HG03565 (cell line): ENCODE measurements around the gene CCDC85B.
A peak's percentile ranks its signal among the peaks of the same experiment; 100 is the strongest.
"Not testable (repeated sequence)": the region's sequence is repeated elsewhere in the genome, so short reads cannot be mapped to it uniquely, and the experiment has no call there.

Source experiments
- ATAC-seq: cut with Tn5 transposase; IDR thresholded peaks from one replicate; pipeline ENCODE4 v1.9.1; 2021; ENCODE audit warnings: mild to moderate bottlenecking, moderate library complexity; ENCODE audit not compliant: unreplicated experiment

Gene CCDC85B

GRCh38 chr11:65885808-65886536, 4.5 kb upstream of the CCDC85B start:
- no peak for ATAC-seq

- ATAC-seq: no peak
Observed at GRCh38 chr11:65886826-65887722, 3.4 kb upstream of the CCDC85B start.

DNA sequence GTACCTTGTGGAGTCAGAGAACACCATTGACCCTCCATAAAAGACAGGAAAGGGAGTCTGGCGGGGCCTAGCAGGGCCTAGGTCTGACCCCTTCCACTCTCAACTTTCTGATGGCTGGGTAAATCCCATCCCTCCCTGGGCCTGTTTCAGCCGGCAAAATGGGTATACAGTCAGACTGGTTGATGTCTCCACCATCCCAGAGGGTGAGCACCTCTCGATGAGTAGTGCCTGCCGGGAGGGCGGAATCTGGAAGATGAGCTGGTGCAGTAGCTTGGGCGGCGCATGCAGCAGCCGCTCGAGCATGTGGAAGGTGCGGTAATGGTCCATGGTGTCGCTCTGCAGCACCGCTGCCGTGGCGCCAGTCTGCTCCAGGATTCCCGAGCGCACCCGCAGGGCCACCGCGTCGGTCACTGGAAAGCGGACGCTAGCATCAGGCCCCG, 2.7 kb upstream of the CCDC85B start:
- ATAC-seq: no peak

DNA sequence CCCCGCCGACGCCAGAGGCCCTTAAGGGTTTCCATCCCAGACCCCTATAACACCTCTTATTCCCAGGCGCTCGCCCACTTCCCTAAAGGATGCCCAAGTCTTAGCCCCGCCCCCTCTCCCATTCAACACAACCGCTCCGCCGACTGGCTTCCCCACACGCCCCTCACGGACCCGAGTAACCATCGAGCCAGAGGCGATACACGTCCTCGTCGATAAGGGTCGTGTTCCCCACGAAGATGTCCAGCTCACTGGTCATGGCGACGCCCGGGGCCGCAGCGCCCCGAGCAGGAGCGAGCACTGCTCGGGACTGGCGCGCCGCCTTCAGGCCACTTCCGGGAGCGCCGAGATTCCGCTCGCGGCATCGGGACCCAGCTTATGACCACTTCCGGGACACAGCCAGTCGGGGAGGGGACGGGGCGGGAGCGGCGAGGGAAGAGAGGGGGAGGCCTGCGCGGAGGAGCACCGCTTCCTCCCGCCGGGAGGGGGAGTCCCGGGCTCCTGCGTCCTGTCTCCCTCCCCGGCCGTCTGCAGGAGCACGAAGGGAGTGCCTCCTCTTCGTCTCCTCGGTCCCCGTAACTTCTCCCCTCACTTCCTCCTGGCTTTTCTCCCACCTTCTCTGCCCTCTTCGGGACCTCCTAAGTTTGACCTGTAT, 2.2 kb upstream of the CCDC85B start, which contains the start of gene FIBP:
FIBP (minus strand) TSS at position 309 of the 652 bp plus-strand sequence; CDS start at position 256, 53 bp downstream.
- ATAC-seq: peak; percentile 31

DNA sequence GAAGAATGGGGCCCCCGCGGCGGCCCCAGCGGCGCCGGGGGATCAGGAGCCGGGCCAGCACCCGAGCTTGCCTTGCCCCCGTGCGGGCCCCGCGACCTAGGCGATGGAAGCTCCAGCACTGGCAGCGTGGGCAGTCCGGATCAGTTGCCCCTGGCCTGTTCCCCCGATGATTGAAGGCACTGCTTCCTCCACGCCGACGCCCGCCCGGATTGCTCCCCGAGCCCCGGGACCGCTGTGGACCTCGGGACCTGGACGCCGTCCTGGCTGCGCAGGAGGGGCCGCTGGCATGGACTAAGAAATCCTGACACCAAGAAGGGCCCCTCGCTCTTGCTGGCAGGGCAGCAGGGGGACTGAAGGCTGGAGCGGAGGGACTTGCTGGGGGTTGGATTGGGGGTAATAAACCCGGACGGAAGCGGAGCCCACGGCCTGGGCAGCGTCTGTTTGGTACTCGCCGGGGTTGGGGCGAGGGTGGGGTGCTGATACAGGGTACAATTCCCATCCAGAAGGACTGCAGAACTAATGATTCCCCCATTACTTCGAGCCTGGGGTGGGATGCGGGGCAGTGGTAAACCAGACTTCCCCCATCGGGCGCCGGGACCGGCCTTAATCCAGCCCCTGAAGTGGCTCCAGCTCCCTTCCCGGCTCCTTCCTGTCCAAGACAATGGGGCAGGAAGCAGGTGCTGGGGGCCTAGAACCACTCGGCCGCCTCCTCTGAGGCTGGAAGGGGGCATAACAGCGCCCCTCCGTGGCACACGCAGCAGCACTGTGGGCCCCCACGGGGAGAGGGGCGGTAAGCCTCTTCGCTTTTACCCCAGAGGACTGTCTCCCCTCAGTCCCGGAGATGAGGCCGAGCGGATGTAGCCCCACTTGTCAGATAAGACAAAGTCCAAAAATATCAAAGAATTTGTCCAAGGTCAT, 1.0 kb downstream of the CCDC85B start:
- ATAC-seq: no peak

GRCh38 chr11:65892137-65892540, 1.7 kb downstream of the CCDC85B start:
- not testable (repeated sequence) for ATAC-seq

- no peak for ATAC-seq
Observed at GRCh38 chr11:65892661-65893317, 2.3 kb downstream of the CCDC85B start.

DNA sequence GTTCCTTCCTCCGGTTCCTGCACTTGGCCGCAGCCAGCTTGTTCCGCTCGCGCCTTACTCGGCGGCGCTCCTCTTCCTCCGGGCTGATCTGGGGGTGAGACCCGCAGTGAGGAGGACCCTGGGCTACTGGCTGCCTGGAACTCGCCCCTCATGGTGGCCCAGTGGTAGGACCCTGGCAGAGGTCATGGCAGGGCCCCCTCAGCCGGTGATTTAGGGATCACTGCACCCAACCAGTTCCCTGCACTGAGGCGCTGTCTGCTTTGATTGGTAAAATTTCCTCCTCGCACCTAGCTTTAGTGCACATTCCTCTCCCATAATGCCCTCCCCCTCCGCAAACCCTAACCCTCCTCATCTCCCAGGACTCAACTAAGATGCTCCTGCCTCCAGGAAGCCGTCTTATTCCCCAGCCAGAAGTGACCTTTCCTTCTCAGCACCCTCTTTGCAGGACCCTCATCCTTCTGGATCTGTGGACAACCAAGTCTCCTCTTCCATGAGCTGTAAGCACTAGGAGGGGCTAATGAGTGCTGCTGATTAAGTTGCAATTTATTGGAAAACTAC, 3.6 kb downstream of the CCDC85B start:
- no peak for ATAC-seq

DNA sequence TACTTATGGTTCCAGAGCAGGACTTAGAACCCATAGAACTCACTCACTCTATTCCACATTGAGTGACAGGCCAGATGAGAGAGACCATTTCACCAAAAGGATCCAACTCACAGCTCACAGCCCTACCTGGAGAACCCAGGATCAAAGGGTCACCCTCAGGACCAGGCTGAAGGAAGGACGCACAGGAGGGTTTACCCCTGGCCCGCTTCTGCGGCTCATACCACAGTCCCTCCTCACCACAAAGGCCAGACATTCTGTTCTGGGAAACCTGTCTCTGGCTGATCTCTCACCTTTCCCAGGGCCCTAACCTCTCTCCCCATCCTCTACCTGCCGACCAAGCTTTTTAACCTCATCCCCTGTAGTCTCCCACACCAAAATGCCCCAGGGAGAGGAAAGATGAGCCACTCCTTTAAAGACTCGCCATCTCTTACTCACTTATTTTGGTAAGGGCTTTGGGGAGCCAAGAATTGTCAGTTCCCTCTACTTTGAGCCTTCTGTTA, 5.1 kb downstream of the CCDC85B start:
- no peak for ATAC-seq

DNA sequence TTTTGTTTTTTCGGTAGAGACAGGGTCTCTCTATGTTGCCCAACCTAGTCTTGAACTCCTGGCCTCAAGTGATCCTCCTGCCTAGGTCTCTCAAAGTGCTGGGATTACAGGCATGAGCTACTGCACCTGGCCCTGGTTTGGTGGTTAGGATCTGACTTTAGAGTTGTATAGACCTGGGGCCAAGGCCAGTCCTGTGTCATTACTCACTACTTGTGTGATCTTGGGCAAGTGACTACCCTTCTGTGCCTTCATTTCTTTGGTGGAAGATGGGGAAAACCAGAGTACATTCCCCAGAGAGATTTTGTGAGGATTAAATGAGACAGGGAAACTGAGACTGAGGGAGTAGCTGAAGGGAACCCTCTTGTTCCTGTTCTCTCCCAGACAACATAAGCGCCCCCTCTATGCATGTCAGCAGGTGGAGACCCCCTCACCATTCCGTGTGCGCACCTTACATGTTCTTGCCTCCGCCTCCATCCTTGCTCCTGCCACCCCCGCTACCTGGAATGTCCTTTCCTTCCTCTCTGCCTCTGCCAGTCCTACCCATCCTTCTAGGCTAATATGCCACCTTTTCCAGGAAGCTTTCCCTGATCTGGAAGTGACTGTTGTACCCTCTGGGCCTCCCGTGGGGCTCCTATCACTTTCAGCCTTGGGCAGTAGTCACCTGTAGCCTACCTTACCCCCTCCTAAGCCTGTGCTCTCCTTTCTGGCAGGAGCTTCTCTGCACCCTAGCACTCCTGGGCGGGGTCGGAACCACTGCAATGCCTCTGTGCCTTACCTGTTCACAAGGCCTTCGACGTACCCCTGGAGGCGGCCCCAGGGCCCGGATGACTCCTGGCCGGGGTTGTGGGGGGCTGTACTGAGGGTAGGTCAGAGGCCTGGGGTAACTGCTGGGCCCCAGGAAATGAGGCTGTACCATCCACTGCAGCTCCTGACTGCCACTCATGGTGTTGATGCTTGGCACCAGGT, 5.8 kb downstream of the CCDC85B start:
- ATAC-seq: no peak

GRCh38 chr11:65897020-65897471, 6.6 kb downstream of the CCDC85B start:
- ATAC-seq: no peak

DNA sequence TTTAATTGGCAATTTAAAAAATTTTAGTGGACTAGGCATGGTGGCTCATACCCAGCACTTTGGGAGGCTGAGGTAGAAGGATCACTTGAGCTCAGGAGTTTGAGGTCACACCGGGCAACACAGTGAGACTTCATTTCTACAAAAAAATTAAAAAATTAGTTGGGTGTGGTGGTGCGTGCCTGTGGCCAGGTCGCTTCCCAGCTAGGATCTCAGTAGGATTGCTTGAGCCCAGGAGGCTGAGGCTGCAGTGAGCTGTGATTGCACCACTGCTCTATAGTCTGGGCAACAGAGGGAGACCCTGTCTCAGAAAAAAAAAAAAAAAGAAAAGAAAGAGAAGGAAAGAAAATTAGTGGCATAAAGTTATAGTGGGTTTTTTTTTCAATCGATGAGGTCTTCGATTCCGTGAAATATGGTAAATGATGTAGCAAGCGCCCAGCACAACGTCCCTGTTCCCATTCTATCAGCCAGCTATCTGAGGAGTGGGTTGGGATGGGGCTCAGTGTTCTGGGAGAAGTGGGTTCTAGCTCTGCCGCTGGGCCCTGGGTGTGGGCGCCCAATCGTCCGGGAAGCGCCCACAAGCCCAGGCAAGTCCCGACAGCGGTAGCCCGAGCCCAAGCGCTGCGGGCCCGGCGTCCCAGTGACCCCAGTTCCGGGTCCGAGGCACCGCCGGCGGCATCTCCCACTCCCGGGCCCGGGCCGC, 8.3 kb downstream of the CCDC85B start:
- ATAC-seq: no peak

GRCh38 chr11:65899356-65900124, 9.1 kb downstream of the CCDC85B start:
- ATAC-seq: no peak

- ATAC-seq: peak; percentile 74
Observed at GRCh38 chr11:65900125-65900898, 9.8 kb downstream of the CCDC85B start, which contains the start of gene FOSL1. TSS of gene FOSL1 (minus strand) at chr11:65900388. CDS start at chr11:65900339, 49 bp downstream.

DNA sequence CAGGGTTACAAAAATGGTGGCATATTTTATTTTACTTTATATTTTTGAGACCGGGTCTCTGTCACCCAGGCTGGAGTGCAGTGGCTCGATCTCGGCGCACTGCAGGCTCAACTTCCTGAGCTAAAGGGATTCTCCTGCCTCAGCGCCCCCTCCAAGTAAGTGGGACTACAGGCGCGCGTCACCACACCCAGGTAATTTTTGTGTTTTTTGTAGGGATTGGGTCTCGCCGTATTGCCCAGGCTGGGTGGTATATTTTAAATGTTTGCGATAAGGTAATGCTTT, 10.4 kb downstream of the CCDC85B start:
- no peak for ATAC-seq

DNA sequence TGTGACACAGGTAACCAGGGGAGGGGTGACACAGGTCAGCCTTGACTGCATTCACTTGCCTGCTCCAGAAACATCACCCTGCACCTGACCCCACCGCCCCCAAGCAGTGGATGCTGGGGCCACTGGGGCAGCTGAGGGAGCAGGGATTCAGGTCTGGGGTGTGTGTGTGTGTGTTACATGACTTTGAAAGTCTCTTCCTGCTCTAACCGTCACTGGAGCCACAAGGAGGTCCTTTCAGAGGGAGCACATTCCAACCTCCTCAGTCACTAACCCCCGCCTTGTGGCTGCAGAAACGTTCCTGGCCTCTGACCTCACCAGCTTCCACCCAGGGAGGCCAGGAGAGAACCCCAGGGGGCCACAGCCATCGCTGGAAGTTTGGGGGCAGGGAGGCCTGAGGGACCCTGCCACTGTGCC, 12.6 kb downstream of the CCDC85B start:
- no peak for ATAC-seq
